LNCaP clone FGC (cell line): ENCODE measurements around the gene CCDC154.
"Not testable (repeated sequence)": the region's sequence is repeated elsewhere in the genome, so short reads cannot be mapped to it uniquely, and the experiment has no call there.

Experiments used
- DNase-seq: peaks from one replicate; pipeline ENCODE4 v3.0.0-alpha.2; 2011; ENCODE audit warnings: low read depth
- H3K4me3 ChIP-seq: 2 replicates; pipeline ENCODE4 v1.5.1; 2011; ENCODE audit warnings: mild to moderate bottlenecking, low read depth, low read length, control low read depth
- TF ChIP-seq, protein P1 (sequence below): IDR thresholded peaks from 2 replicates; pipeline ENCODE4 v1.5.1; 2012; ENCODE audit warnings: mild to moderate bottlenecking; ENCODE audit not compliant: control insufficient read depth, insufficient read depth; ENCODE audit errors: extremely low read depth

Gene CCDC154

DNA sequence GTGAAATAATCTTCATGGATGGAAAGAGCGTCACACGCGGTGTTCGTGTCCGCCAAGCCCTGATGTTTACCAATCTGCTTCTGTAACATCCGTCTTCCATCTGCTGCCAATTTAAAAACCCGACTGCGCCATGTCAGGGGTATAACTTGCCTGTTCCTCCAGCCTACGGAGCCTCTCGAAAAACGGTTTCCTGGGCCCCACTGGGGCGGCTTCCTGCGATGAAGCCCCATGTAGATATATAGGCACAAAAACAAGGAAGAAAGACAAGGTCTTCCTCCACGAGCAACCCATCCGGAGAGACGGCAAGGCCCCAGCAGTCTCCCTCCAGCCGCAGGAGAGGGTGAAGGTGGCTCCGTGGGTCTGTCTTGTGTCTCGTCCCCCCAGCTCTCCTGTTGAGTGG is 44.3 kb upstream of the CCDC154 start, which contains the start of gene PTX4:
TSS of gene PTX4 (minus strand) at position 326 of the 400 bp plus-strand sequence. CDS start at position 291, 35 bp downstream.
- no peak for DNase-seq
- TF ChIP-seq, protein P1, sequence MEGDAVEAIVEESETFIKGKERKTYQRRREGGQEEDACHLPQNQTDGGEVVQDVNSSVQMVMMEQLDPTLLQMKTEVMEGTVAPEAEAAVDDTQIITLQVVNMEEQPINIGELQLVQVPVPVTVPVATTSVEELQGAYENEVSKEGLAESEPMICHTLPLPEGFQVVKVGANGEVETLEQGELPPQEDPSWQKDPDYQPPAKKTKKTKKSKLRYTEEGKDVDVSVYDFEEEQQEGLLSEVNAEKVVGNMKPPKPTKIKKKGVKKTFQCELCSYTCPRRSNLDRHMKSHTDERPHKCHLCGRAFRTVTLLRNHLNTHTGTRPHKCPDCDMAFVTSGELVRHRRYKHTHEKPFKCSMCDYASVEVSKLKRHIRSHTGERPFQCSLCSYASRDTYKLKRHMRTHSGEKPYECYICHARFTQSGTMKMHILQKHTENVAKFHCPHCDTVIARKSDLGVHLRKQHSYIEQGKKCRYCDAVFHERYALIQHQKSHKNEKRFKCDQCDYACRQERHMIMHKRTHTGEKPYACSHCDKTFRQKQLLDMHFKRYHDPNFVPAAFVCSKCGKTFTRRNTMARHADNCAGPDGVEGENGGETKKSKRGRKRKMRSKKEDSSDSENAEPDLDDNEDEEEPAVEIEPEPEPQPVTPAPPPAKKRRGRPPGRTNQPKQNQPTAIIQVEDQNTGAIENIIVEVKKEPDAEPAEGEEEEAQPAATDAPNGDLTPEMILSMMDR = no peak
- no peak within 1 kb of the TSS for H3K4me3 ChIP-seq

DNA sequence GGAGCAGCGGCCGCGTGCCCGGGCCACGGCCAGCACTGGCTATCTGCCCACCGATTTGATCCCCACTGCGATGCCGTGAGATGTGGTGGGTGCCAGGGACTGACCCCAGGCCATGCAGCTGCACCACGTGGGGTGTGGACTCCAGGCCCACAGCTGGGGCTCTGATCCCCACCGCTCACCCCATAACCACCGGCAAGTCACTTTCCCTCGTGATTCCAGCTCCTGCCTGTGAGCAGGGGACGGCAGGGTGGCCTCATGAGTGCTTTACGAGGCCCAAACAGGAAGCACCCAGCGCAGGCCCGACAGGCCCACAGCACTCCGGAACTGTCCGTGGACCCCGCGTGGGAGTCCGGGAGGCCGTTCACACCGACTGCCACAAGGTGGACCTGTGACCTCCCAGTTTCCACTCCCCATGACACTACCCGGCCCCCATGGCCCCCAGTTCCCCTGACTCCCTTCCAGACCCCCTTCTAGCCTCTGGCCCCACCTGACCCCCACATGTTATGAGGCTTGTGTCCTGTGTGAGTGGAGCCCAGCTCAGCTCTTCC is 43.8 kb upstream of the CCDC154 start:
- DNase-seq = no peak
- H3K4me3 ChIP-seq = no peak overlapping the region
- TF ChIP-seq, protein P1 = no peak

DNA sequence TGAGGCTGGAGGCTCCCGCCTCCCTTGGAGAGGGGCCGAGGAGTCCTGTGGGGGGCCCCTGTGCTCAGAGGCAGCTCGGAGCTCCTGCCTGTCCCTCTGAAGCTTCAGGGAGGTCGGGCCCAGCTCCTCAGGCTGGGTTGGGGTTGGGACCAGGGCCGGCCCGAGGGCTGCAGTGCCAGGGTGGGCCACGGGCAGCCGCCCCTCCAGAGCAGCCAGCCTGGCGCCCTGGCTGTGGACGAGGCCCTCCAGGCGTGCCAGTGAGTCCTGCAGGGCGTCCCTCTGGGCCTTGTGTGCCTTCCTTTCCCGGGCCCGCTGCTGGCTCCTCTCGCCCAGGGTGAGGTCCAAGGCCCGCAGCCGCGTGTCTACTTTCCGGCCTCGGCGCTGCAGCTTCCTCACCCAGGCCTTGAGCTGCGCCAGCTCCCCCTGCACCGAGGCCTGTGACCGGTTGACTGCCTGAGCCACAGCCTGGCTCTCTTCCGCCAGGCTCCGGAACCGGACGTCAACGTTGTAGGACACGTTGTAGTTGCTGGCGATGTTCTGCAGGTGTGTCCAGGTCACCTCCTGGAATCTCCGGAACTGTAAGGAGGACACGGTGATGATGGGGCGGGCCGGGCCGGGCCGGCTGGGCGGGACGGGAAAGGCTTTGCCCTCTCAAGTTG is 43.2 kb upstream of the CCDC154 start:
- no peak overlapping the region for H3K4me3 ChIP-seq
- DNase-seq = no peak
- TF ChIP-seq, protein P1 = no peak

DNA sequence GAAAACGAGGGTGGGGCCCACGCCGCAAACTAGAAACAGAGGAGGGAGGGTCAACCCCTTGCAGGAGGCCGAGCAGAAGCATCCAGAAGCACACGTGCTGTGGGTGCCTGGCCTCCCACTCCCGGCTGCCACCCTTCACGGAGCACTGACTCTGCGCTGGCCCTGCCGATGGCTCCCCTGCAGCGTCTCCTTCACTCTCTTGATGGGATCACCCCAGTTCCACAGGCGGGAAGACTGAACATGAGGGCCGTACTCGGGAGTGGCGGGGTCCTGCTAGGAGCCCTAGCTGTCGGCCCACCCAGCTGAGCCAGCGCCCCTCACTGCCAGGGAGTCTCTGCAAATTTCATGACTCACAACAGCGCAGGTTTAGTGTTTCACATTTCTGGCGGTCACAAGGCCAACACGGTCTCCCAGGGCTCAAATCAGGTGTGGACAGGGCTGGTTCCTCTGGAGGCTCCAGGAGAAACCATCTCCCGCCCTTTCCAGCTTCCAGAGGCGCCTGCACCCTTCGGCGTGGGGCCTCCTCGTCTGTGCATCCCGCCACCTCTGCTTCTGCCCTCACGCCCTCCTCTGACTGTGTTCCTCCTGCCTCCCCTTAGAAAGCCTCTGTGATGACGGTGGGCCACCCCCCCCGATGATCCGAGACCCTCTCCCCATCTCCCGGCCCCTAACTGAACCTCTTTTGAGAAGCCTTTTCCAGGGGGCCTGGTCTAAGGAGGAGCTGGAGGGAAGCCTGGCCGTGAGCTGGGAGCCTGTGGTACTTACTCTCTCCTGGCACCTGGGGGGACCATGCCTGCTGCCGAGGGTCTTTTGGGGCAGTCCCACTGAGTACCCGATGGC is 42.4 kb upstream of the CCDC154 start:
- DNase-seq = no peak
- TF ChIP-seq, protein P1 = no peak
- H3K4me3 ChIP-seq = no peak overlapping the region

DNA sequence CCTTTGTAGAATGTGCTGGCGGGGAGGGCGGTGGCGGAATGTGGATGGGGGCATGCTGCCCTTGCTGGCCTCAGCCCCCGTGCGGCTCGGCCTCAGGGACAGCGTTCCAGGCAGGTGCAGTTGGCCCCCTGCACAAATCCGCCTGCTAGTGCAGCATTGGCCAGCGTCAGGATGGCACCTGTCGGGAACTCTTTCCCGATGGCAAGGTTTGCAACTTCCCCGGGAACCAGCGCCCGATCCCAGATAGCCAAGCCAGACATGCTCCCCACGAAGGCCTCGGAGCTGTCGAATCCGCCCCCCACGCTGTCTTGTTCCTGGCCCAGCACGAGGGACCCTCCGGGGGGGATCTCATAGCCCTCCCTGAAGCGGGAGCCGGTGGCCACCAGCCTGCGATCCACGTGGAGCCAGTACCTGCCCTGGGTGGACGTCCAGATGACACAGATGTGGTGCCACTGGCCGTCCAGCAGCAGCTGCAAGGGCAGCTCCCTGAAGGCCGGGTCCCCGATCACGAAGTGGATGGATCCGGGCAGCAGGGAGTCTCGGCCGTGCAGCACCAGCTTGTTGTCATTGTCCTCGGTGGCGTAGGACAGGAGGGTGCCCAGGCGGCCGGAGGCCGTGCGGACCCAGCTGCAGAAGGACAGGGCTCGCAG is 41.6 kb upstream of the CCDC154 start:
- TF ChIP-seq, protein P1 = no peak
- DNase-seq = no peak
- no peak overlapping the region for H3K4me3 ChIP-seq

DNA sequence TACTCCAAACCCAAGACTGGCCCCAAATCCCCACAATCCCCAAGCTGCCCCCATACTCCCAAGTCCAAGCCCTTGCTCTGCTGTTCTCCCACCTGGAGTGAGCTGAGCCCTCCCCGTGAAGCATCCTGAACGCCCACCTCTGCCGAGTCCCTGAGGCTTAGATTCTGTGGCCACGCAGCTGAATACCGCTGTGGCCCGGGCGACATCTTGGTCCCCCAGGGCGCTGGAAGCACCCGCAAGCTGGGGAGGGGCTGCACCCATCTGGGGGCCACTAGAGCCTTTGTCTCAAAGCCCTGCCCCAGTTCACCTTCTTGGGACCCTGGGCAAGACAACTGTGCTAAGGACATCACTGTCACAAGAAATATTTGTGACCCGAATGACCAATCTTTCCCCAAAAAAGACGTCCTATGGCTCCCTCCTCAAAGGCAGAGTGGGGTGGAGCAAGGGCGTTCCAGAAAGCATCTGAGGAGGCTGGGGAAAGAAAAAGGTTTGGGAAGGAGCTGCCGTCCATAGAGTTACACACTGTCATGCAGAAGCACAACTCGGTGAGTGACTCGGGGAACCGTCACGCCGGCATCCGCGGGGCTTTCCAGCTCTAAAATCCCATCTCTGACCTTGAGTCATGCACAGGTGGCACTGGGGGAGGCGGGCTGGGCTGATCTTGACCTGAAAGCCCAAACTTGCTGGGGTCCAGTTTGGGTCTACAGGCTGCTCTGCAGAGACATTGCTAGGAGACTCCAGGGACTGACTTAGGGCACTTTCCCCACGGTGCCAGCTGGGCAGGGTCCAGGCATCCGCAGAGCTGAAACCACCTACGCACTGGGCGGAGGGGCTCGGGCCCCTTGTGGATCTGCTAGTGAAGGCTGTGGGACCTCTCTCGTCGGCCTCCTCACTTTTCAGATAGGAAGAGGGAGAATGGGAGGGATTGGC is 37.8 kb upstream of the CCDC154 start:
- TF ChIP-seq, protein P1 = no peak
- DNase-seq = no peak

DNA sequence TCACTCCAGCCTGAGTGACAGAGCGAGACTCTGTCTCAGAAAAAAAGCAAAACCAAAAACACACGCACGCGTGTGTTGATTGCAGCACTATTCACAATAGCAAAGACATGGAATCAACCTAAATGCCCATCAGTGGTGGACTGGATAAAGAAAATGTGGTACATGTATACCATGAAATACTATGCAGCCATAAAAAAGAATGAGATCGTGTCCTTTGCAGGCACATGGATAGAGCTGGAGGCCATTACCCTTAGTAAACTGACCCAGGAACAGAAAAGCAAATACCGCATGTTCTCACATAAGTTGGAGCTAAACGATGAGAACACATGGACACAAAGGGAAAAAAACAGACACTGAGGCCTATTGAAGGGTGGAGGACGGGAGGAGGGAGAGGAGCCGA is 34.6 kb upstream of the CCDC154 start:
- H3K4me3 ChIP-seq, DNase-seq: not testable (repeated sequence)

More for the DNA sequence above, 37.8 kb upstream of the CCDC154 start:
- no peak overlapping the region for H3K4me3 ChIP-seq
